Suppressor macrophage (primary cell): ENCODE results near the gene SLC22A6.

Experiments used
- DNase-seq, 4 experiments: peaks; one replicate each; pipeline ENCODE4 v3.0.0-alpha.2; 2020 to 2022

Gene SLC22A6

GRCh38 chr11:62930666-62931065 lies 54.1 kb downstream of the SLC22A6 start:
- no peak for DNase-seq

- no peak for DNase-seq
Measured at GRCh38 chr11:62930157-62930556, 54.6 kb downstream of the SLC22A6 start.

GRCh38 chr11:62928011-62928410 lies 56.8 kb downstream of the SLC22A6 start:
- no peak for DNase-seq

GRCh38 chr11:62926680-62927455 lies 57.9 kb downstream of the SLC22A6 start:
- DNase-seq = no peak
